Spleen (tissue), 11 donors: Measurements from ENCODE around the gene TMEM168. TPM values are rescaled to one million over a fixed set of nuclear protein-coding genes. Genes with fewer than 3 reads are reported as not detected.

Experiments
- DNase-seq: peaks from one replicate; pipeline ENCODE4 v3.0.0-alpha.2; 2020
- H3K27ac ChIP-seq, 8 donors: fragments of 200-600 bp; sonication (generic) in 7 of 8; 1 replicate in 4 of 8; 2 replicates in 4 of 8; pipeline versions ENCODE4 v1.5.0 to v1.8.0; 2016 to 2021; ENCODE audit warnings: inconsistent platforms in 4 of 8, mild to moderate bottlenecking in 4 of 8, moderate library complexity in 1 of 8
- H3K27me3 ChIP-seq, 7 donors: fragments of 200-600 bp; sonication (generic) in 6 of 7; replicated peaks in 1 of 7; 1 replicate in 4 of 7; 2 replicates in 3 of 7; pipeline versions ENCODE4 v1.5.0 to v1.8.0; 2016 to 2021; ENCODE audit warnings: inconsistent platforms in 3 of 7, mild to moderate bottlenecking in 1 of 7
- H3K36me3 ChIP-seq, 6 donors: fragments of 200-600 bp; sonication (generic) in 5 of 6; 1 replicate in 4 of 6; 2 replicates in 2 of 6; pipeline versions ENCODE4 v1.5.0 to v1.8.0; 2016 to 2021; ENCODE audit warnings: inconsistent platforms in 2 of 6
- H3K4me1 ChIP-seq, 6 donors: fragments of 200-600 bp; sonication (generic) in 5 of 6; 1 replicate in 3 of 6; 2 replicates in 3 of 6; pipeline versions ENCODE4 v1.5.0 to v1.8.0; 2016 to 2021; ENCODE audit warnings: inconsistent platforms in 3 of 6
- H3K4me3 ChIP-seq, 8 donors: fragments of 200-600 bp; sonication (generic) in 7 of 8; 1 replicate in 4 of 8; 2 replicates in 4 of 8; pipeline versions ENCODE4 v1.5.0 to v1.8.0; 2016 to 2021; ENCODE audit warnings: inconsistent platforms in 4 of 8, mild to moderate bottlenecking in 4 of 8, moderate library complexity in 2 of 8
- H3K9me3 ChIP-seq, 8 donors: fragments of 200-600 bp; sonication (generic) in 7 of 8; 1 replicate in 4 of 8; 2 replicates in 4 of 8; pipeline versions ENCODE4 v1.5.0 to v1.8.0; 2016 to 2021; ENCODE audit warnings: inconsistent platforms in 4 of 8
- POLR2A ChIP-seq, 3 donors: fragments of 450-650 bp; IDR thresholded peaks; one replicate each; pipeline ENCODE4 v1.5.1; 2017; ENCODE audit warnings: antibody characterized with exemption in 3 of 3, mild to moderate bottlenecking in 1 of 3
- POLR2AphosphoS5 ChIP-seq, 3 donors: sonication (generic); formaldehyde crosslinking; IDR thresholded peaks; one replicate each; pipeline ENCODE4 v1.5.1; 2017; ENCODE audit warnings: antibody characterized with exemption in 3 of 3
- WGBS, 5 donors: extraction: QIAGEN DNeasy Blood & Tissue Kit in 3 of 5; methylation state at CpG; one replicate each; pipeline versions ENCODE4 v1.1.5 to v1.1.7; 2013 to 2018; 5-methylcytosine and 5-hydroxymethylcytosine counted together
- intact Hi-C: fragments of 100-400 bp; cut with DNase I; formaldehyde crosslinking; loops from one replicate; pipeline ENCODE4 v1.15.0; 2023; ENCODE audit warnings: low total_unique reads
- polyA plus RNA-seq, 3 donors: library from polyadenylated mRNA; stranded (reverse); fragments of 200-250 nt; gene quantifications; one replicate each; pipeline ENCODE4 v1.2.1, GENCODE V29; 2013
- total RNA-seq, 7 donors: library from RNA; depleted of rRNA in 3 of 7; stranded (reverse); fragments of >200 nt in 3 of 7; fragmentation: NEBNext Ultra II Directional in 4 of 7; extraction: Animal tissue kit (Norgen Biotek cat#: 25700) in 4 of 7; gene quantifications; one replicate each; pipeline versions ENCODE4 v1.1.0 to v1.2.1, GENCODE V29; 2016 to 2021
- TF ChIP-seq, protein P1 (sequence below), 11 experiments: fragments of 200-600 bp in 7 of 11; fragments of 450-650 bp in 4 of 11; sonication (generic) in 4 of 11; IDR thresholded peaks in 8 of 11; conservative IDR thresholded peaks in 3 of 11; 1 replicate in 7 of 11; 2 replicates in 4 of 11; pipeline versions ENCODE4 v1.4.0 to v1.8.0; 2016 to 2021; ENCODE audit warnings: antibody characterized with exemption in 11 of 11, inconsistent platforms in 4 of 11, mild to moderate bottlenecking in 1 of 11
- donor health status: healthy with polysubstance abuse.
- donor health status: DM: no; HTN: no; CAD: no; lungs with moderate emphysema.
- donor health status: DM: no; HTN: no; CAD: no.
- donor health status: Bipolar disorder and iron deficiency.
- donor health status: healthy.
- donor health status: DM: no; HTN: no; CAD: no.
- donor health status: DM: yes; HTN: yes; CAD: no.

TMEM168 gene
- total and polyA plus RNA-seq, 10 donors, result 6.1 to 40.0 (median 21.9) TPM

DNA sequence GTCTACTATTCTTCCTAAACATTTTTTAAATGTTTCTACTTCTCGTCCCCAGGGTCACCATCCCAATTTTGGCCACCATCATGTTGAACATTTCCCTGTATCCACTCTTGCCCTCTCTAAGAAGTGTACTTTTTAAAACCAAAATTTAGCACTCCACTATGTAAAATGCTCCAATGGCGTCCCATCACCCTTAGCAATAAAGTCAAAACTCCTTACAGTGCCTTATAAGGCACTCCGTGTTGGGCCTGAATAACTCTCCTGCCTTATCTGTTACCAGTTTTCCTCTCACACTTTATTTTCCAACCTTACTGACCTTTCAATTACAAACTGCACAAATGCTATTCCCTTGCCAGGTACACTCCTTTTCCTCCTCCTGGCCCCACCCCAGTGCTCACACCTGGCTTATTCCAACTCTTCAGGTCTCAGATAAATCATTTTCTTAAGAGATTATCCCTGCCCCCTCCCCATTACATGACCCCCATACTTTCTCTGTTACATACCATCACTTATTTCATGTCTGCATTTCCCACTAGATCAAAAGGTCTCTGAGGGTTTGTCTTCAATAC, 1.3 kb downstream of the TMEM168 start:
- intact Hi-C loops, result no loop called here
- Histone ChIP-seq H3K4me1 (peaks cover 12 to 45% (median 22%) of the 10 kb centered on the region in 6 donors), H3K27me3 (no peaks in the 10 kb centered on the region), H3K27ac (peak overlapping the region in 4 of 8 donors; percentile 87 to 94 (median 94)), H3K4me3 (peak overlapping the region in 7 of 8 donors; percentile 67 to 84 (median 73)), H3K36me3 (peaks cover 0 to 13% (median 6%) of the 10 kb centered on the region in 6 donors), H3K9me3 (no peaks in the 10 kb centered on the region)
- no peak for DNase-seq
- TF ChIP-seq, protein P1, sequence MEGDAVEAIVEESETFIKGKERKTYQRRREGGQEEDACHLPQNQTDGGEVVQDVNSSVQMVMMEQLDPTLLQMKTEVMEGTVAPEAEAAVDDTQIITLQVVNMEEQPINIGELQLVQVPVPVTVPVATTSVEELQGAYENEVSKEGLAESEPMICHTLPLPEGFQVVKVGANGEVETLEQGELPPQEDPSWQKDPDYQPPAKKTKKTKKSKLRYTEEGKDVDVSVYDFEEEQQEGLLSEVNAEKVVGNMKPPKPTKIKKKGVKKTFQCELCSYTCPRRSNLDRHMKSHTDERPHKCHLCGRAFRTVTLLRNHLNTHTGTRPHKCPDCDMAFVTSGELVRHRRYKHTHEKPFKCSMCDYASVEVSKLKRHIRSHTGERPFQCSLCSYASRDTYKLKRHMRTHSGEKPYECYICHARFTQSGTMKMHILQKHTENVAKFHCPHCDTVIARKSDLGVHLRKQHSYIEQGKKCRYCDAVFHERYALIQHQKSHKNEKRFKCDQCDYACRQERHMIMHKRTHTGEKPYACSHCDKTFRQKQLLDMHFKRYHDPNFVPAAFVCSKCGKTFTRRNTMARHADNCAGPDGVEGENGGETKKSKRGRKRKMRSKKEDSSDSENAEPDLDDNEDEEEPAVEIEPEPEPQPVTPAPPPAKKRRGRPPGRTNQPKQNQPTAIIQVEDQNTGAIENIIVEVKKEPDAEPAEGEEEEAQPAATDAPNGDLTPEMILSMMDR (IDR thresholded peaks at IDR 0.05 in 8 of 11, conservative IDR thresholded peaks at IDR 0.05 in 3 of 11), result no peak
- no peak for TF ChIP-seq POLR2AphosphoS5 (IDR thresholded peaks at IDR 0.05)
- 86 to 92% (median 90%) methylated on average over 3 of the region's 3 CpGs for WGBS, 5 donors

DNA sequence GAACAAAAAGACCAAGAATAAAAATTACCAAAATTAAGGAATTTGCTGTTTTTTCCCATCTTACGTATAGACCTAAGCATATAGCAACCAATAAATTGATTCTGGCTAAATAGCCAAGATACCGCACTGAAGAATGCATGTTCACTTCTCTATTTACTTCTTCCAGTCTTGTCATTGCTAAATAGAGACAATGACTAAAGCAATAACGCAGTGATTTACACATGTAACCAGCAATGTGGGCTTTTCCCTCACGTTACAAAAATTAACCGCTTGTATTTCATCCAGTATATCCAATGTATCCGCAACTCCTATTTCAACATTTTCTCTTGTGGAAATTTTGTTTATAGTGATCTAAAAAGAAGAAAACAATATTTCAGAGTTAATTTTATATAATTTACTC, 5.6 kb downstream of the TMEM168 start:
- H3K4me1 ChIP-seq, result peaks cover 8 to 32% (median 16%) of the 10 kb centered on the region in 6 donors
- no peak overlapping the region for H3K27ac ChIP-seq
- no peak for TF ChIP-seq POLR2AphosphoS5 (IDR thresholded peaks at IDR 0.05)
- TF ChIP-seq POLR2A (IDR thresholded peaks at IDR 0.05), result no peak
- TF ChIP-seq, protein P1 (IDR thresholded peaks at IDR 0.05 in 8 of 11, conservative IDR thresholded peaks at IDR 0.05 in 3 of 11), result no peak
- 73 to 95% (median 84%) methylated on average over 6 of the region's 6 CpGs for WGBS, 5 donors
- H3K27me3 ChIP-seq, result no peaks in the 10 kb centered on the region
- no peaks in the 10 kb centered on the region for H3K9me3 ChIP-seq
- H3K36me3 ChIP-seq, result peaks cover 0 to 41% (median 18%) of the 10 kb centered on the region in 6 donors
- intact Hi-C loops, result no loop called here
- DNase-seq, result no peak
- no peak overlapping the region for H3K4me3 ChIP-seq

DNA sequence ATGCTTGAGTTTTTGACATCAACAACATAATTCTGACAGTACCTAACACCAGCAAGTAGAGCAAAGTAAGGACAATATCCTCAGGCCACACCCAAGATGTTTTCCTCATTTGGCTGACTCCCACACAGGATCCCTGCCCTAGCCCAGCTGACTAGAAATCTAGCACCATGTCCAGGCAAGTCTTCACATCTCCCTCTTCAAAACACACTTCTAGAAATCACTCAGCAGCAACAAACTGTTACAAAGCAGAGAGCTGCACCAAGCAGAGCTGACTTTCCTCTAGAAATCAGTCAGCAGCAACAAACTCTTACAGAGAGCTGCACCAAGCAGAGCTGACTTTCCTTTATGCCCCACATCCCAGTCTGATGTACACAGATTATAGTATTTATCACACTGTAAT, 7.7 kb downstream of the TMEM168 start:
- no peak for DNase-seq
- TF ChIP-seq, protein P1 (IDR thresholded peaks at IDR 0.05 in 8 of 11, conservative IDR thresholded peaks at IDR 0.05 in 3 of 11), result no peak
- TF ChIP-seq POLR2A (IDR thresholded peaks at IDR 0.05), result no peak
- no peak for TF ChIP-seq POLR2AphosphoS5 (IDR thresholded peaks at IDR 0.05)
- H3K27ac ChIP-seq, result no peak overlapping the region
- H3K9me3 ChIP-seq, result no peaks in the 10 kb centered on the region
- peaks cover 0 to 14% (median 0%) of the 10 kb centered on the region in 6 donors for H3K4me1 ChIP-seq
- no peak overlapping the region for H3K4me3 ChIP-seq
- intact Hi-C loops, result no loop called here
- H3K36me3 ChIP-seq, result peaks cover 0 to 57% (median 22%) of the 10 kb centered on the region in 6 donors
- no peaks in the 10 kb centered on the region for H3K27me3 ChIP-seq

DNA sequence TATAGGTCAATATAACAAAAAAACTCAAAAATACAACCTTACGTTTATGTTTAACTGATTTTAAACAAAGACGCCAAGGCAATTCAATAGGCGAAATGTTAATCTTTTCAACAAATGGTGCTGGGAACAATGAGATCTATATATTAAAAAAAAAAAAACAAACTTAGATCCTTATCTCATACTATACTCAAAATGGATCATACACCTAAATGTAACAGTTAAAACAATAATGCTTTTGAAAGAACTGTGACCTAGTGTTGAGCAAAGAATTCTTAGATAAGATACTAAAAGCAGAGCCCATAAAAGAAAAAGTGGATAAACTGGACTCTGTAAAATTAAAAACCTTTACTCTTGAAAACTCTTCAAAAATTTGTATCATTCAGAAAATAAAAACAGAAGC, 8.6 kb downstream of the TMEM168 start:
- no peak overlapping the region for H3K27ac ChIP-seq
- H3K4me3 ChIP-seq, result no peak overlapping the region
- peaks cover 0 to 5% (median 0%) of the 10 kb centered on the region in 6 donors for H3K4me1 ChIP-seq
- peaks cover 0 to 57% (median 22%) of the 10 kb centered on the region in 6 donors for H3K36me3 ChIP-seq
- TF ChIP-seq POLR2AphosphoS5 (IDR thresholded peaks at IDR 0.05), result no peak
- TF ChIP-seq, protein P1 (IDR thresholded peaks at IDR 0.05 in 8 of 11, conservative IDR thresholded peaks at IDR 0.05 in 3 of 11), result no peak
- no peak for TF ChIP-seq POLR2A (IDR thresholded peaks at IDR 0.05)
- no peak for DNase-seq
- H3K9me3 ChIP-seq, result no peaks in the 10 kb centered on the region
- WGBS, 5 donors, result 90 to 97% (median 96%) methylated on average over 3 of the region's 3 CpGs
- H3K27me3 ChIP-seq, result no peaks in the 10 kb centered on the region
- intact Hi-C loops, result no loop called here
